Fibroblast of mammary gland (primary cell): ENCODE measurements around the gene AJM1.
"Not testable (repeated sequence)": the region's sequence is repeated elsewhere in the genome, so short reads cannot be mapped to it uniquely, and the experiment has no call there.

Experiments
- DNase-seq: peaks from one replicate; pipeline ENCODE4 v3.0.0-alpha.2; 2010; ENCODE audit warnings: low read depth
- H3K4me3 ChIP-seq: 2 replicates; pipeline ENCODE4 v1.5.1; 2011; ENCODE audit warnings: low read depth, mild to moderate bottlenecking, low read length, moderate library complexity; ENCODE audit not compliant: control insufficient read depth
- TF ChIP-seq, protein P1 (sequence below): conservative IDR thresholded peaks from 2 replicates; pipeline ENCODE4 v1.5.1; 2011; ENCODE audit warnings: low read depth, low read length, inconsistent platforms; ENCODE audit not compliant: control insufficient read depth, insufficient read depth

The AJM1 gene

DNA sequence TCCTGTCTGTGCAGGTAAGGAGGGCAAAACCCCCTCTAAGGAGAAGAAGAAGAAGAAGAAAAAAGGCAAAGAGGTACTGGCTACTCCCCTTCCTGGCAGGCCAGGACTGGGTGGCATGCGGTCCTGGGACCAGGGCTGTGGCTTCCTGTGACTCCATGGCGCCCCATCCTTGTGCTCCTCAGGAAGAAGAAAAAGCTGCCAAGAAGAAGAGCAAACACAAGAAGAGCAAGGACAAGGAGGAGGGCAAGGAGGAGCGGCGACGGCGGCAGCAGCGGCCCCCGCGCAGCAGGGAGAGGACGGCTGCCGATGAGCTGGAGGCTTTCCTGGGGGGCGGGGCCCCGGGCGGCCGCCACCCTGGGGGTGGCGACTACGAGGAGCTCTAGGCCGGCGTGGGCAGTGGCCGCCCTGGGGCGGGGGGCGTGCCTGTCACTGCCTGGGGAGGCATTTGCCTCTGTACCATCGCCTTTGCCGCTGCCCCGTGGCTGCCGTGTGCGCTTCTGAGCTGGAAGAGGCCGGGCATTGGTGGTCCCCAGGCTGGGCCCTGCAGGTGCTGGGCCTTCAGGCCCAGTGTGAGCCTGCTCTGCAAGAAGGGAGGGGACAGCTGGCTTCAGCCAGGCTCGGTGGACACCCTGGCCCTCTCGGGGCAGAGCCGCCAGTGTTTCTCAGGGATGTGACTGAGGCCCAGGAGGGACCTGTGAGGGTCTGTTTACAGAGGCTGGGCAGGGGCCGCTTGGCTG, 2.0 kb upstream of the AJM1 start:
- no peak for DNase-seq
- no peak overlapping the region for H3K4me3 ChIP-seq
- TF ChIP-seq, protein P1, sequence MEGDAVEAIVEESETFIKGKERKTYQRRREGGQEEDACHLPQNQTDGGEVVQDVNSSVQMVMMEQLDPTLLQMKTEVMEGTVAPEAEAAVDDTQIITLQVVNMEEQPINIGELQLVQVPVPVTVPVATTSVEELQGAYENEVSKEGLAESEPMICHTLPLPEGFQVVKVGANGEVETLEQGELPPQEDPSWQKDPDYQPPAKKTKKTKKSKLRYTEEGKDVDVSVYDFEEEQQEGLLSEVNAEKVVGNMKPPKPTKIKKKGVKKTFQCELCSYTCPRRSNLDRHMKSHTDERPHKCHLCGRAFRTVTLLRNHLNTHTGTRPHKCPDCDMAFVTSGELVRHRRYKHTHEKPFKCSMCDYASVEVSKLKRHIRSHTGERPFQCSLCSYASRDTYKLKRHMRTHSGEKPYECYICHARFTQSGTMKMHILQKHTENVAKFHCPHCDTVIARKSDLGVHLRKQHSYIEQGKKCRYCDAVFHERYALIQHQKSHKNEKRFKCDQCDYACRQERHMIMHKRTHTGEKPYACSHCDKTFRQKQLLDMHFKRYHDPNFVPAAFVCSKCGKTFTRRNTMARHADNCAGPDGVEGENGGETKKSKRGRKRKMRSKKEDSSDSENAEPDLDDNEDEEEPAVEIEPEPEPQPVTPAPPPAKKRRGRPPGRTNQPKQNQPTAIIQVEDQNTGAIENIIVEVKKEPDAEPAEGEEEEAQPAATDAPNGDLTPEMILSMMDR: no peak

DNA sequence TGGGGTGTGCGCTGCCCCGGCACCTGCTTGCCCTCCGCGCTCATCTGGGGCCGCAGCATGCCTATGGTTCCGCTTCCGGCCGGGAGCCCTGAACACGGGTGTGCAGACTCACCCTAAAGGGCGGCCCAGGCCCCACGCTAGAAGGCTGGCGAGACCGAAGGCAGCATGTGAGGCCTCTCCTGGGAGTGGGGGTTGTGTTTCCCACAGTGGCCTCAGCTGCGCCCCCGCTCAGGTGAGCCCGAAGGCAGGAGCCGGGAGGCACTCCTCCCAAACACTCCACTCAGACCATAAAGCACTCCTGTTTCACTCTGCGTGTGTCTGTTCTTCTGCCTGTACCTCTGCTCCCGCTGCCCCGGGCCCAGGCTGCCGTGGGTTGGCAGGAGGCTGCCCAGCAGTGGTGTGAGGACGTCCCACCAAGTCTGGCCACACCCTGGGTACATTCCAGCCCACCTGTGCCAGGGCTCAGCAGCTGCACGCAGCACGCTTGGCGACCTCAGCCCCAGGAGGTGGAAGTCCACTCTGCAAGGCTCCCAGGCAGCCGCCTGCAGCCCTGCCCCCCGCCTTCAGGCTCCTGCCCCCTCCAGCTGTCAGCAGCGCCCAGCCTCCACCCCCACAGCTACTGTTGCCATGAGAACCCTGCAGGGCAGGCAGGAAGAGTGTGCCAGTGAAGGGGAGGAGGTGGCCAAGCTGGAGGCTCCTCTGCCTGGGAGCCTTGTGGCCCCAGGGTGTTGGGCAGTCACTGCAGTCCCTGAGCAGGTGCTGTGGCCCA, 1.2 kb upstream of the AJM1 start:
- TF ChIP-seq, protein P1: no peak
- DNase-seq: peak; percentile 37
- H3K4me3 ChIP-seq: no peak overlapping the region

DNA sequence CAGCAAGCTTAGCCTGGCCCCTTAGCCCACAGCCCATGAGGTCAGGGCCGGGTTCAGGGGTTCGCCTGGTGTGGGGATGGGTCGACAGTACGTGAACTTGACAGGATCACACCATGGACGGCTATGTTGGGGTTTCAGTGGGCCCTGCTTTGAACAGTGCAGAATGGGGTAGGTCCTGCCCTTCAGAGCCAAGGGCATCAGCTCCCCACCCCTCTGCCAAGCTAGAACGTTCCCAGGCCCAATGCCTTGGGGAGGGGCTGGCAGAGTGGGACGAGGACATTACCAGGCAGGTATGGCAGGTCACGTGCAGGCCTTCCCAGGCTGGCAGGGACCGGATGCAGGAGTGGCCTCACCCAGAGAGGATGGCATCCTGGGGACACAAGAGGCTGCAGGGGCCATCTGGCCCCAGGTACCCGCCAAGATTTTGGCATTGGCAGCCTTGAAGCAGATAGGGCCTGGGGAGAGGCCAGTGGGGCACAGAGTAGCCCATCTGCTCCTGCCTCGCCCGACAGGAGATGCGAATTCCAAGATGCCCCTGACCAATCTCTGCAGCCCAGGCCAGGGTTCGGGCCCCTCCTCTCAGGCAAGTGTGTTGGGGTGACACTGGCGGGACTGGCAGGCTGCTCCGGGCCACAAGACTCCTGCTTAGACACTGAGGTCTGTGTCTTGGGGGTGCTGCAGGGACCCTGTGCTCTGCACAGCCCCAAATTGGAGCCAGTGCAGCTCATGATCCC, 465 bp upstream of the AJM1 start:
- H3K4me3 ChIP-seq, DNase-seq: not testable (repeated sequence)

DNA sequence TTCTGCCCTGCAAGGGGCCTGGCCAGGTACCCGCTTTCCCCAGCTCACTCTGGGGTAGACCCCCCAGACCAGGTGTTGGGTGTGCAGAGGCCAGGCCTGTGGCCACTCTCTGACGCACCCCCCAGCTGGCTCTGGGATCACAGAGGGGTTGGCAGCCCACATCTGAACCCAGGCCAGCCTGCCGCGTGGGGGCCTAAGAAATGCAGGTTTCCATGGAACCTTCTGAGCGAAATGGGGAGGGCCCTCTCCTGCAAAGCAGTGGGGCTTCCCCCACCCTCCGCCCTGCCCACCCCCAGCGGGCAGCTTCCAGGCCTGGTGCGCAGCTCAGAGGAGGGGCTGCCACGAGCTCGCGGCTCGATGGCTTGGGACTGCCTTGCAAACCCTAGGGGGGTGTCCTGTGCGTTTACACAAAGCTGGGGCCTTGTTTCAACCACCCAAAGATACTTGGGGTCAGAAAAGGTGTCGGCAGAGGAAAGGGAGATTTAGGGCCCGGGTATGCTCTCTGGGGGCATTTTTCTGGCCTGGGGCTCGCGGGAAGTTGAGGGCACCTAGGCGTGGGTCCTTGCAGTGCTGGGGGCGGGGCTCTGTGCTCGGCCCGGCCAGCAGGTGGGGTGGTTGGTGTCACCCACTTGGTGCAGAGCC, 1.0 kb downstream of the AJM1 start:
- not testable (repeated sequence) for H3K4me3 ChIP-seq, DNase-seq

DNA sequence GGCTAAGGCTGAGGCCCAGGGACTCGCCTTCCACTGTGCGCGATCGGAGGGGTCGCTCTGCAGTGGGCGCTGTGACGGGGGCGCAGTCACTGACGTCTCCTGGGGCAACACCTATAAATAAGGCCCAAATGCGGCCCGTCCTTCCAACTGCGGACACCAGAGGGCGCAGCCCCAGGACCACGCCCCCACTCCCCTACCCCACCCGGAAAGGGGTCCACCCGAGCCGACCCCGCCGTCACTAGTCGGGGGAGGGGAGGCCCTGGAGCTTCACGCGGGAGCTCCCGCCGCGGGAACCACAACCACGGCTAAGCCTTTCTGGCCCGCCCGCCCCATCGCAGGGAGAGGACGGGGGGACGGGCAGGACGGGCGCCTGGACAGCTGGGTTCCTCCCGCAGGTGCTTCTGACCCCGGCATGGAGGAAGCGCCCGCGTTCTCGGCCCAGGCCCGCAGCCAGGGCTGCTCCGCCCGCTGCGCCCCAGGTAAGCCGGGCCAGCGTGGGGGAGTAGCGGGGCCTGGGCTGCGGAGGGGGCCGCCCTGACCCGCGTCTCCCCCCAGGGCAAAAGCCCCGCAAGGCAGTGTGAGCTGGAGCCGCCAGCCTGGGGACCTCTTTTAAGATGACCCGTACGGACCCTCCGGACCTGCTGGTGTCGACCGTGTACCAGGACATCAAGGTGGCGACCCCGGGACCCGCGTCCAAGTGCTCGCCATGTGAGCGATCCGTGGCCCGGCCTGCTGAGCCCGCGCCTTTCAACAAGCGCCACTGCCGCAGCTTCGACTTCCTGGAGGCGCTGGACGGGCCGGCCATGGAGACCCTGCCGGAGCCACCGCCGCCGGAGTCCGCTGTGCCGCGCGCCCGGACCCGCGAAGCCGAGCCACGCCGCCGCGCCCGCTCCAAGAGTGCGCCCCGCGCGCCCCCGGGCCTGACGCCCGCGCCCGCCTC, 1.8 kb downstream of the AJM1 start:
- not testable (repeated sequence) for H3K4me3 ChIP-seq, DNase-seq

DNA sequence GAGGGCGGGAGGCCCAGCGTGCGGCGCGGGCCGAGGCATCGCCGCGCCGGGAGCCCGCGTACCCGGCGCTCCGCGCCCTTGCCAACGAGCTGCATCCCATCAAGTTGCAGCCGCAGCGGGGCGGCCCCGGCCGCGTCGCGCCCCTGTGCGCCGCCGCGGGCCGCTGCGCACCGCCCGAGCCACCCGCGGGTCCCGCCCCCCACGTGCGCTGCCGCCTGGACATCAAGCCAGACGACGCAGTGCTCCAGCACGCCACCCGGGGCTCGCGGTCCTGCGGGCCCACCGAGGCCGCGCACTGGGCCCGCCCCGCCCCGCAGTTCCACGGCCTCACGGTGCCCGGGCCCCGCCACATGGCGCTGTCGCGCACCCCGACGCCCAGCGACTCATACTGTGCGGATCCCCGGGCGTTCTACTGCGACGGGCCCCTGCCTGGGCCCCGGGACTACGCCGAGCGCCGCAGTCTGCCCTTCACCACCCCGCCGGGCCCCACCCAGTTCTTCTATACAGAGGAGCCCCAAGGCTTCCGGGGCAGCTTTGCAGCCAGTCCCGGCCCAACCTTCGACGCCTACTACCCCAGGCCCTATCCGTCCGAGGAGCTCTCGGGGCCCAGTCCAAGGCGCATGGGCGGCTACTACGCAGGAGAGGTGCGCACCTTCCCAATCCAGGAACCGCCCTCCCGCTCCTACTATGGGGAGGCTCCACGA, 2.6 kb downstream of the AJM1 start:
- no peak overlapping the region for H3K4me3 ChIP-seq
- TF ChIP-seq, protein P1: no peak
- no peak for DNase-seq

DNA sequence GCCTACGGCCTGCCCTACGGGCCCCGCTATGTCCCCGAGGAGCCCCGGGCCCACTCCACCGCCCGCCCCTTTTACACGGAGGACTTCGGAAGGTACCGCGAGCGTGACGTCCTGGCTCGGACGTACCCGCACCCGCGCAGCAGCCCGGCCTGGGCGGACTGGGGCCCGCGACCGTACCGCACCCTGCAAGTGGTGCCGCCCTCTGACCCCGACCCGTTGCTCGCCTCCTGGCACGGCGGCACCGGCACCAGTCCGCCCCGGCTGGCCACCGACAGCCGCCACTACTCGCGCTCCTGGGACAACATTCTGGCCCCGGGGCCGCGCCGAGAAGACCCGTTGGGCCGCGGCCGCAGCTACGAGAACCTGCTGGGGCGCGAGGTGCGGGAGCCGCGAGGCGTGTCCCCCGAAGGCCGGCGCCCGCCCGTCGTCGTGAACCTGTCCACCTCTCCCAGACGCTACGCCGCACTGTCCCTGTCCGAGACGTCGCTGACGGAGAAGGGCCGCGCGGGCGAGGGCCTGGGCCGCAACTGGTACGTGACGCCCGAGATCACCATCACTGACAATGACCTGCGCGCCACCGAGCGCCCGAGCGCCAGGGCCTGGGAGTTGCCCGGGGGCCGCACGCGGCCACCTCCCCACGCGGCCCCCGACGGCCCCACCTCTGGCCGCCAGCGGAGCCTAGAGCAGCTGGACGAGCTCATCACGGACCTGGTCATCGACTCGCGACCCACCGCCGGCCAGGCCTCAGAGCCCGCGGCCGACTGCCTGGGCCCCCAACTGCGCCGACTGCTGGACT, 3.4 kb downstream of the AJM1 start:
- TF ChIP-seq, protein P1: no peak
- H3K4me3 ChIP-seq: no peak overlapping the region
- DNase-seq: no peak
